K562 (cell line): ENCODE results near the gene ATP5F1D. TPM values are rescaled to one million over a fixed set of nuclear protein-coding genes. Genes with fewer than 3 reads are reported as not detected.

Source experiments
- BRF1 ChIP-seq: IDR thresholded peaks from 3 replicates; pipeline ENCODE4 v1.6.1; 2011; ENCODE audit warnings: borderline replicate concordance, mild to moderate bottlenecking; ENCODE audit not compliant: insufficient read length; ENCODE audit errors: extremely low read depth
- CCNT2 ChIP-seq: IDR thresholded peaks from 2 replicates; pipeline ENCODE4 v1.6.1; 2011; ENCODE audit warnings: borderline replicate concordance, low read depth, mild to moderate bottlenecking, moderate library complexity, mixed read lengths, low read length; ENCODE audit not compliant: insufficient read length; ENCODE audit errors: extremely low read depth
- CSDE1 ChIP-seq, 2 experiments: fragments of 450-650 bp; IDR thresholded peaks; 2 replicates each; pipeline ENCODE4 v1.6.1; 2016; ENCODE audit warnings: mild to moderate bottlenecking in 1 of 2
- ESRRA ChIP-seq: fragments of 450-650 bp; IDR thresholded peaks from 2 replicates; pipeline ENCODE4 v1.6.1; 2014; ENCODE audit warnings: low read depth, mild to moderate bottlenecking, moderate library complexity, borderline replicate concordance
- ETS1 ChIP-seq: conservative IDR thresholded peaks from 2 replicates; pipeline ENCODE4 v1.6.1; 2011; ENCODE audit warnings: low read depth, mild to moderate bottlenecking, low read length; ENCODE audit not compliant: control insufficient read depth
- HDGF ChIP-seq: fragments of 450-650 bp; IDR thresholded peaks from 2 replicates; pipeline ENCODE4 v1.6.1; 2016
- KDM5B ChIP-seq: fragments of 200-600 bp; sonication (generic); IDR thresholded peaks from 2 replicates; pipeline ENCODE4 v1.6.1; 2012; ENCODE audit warnings: low read depth, mild to moderate bottlenecking, moderate library complexity, low read length, control low read depth, inconsistent platforms; ENCODE audit not compliant: insufficient replicate concordance
- MTA3 ChIP-seq: fragments of 450-650 bp; formaldehyde crosslinking; IDR thresholded peaks from 2 replicates; pipeline ENCODE4 v1.6.1; 2017; ENCODE audit warnings: mild to moderate bottlenecking, borderline replicate concordance
- POLR2A ChIP-seq: fragments of 450-650 bp; conservative IDR thresholded peaks from 2 replicates; pipeline ENCODE4 v1.6.1; 2016
- RFX1 ChIP-seq: fragments of 450-650 bp; IDR thresholded peaks from 2 replicates; pipeline ENCODE4 v1.6.1; 2016; ENCODE audit warnings: mild to moderate bottlenecking, moderate library complexity
- SMAD4 ChIP-seq: fragments of 250-450 bp; sonication (Bioruptor Pico); conservative IDR thresholded peaks from 2 replicates; pipeline ENCODE4 v1.8.0; 2021; ENCODE audit warnings: inconsistent platforms, mild to moderate bottlenecking, moderate library complexity
- TBP ChIP-seq: optimal IDR thresholded peaks from 2 replicates; pipeline ENCODE3; 2011; ENCODE audit warnings: low read depth, low read length, improper control_type of control experiment
- YY1 ChIP-seq, 3 experiments: IDR thresholded peaks; 2 replicates each; pipeline ENCODE4 v1.6.1; 2011; ENCODE audit warnings: low read length in 2 of 3, mild to moderate bottlenecking in 2 of 3, moderate library complexity in 2 of 3, borderline replicate concordance in 1 of 3, control low read depth in 1 of 3, low read depth in 1 of 3; ENCODE audit not compliant: insufficient read depth in 3 of 3, insufficient replicate concordance in 2 of 3, control insufficient read depth in 1 of 3, insufficient read length in 1 of 3; ENCODE audit errors: extremely low read depth in 1 of 3
- ZNF354B ChIP-seq: fragments of 250-450 bp; sonication (Bioruptor Pico); IDR thresholded peaks from 2 replicates; pipeline ENCODE4 v1.4.0; 2020
- ZNF785 ChIP-seq: fragments of 250-450 bp; sonication (Bioruptor Pico); IDR thresholded peaks from 2 replicates; pipeline ENCODE4 v1.4.0; 2020; ENCODE audit warnings: mild to moderate bottlenecking
- polyA plus RNA-seq, 8 experiments: library from polyadenylated mRNA; depleted of rRNA in 4 of 8; stranded (reverse) in 5 of 8; unstranded in 3 of 8; fragments of >200 nt; fragmentation: Nextera tagmentation in 2 of 8; fragmentation: Illumina TruSeq in 1 of 8; extraction: Ambion mirVana in 2 of 8; extraction: Trizol in 1 of 8; gene quantifications; 2 replicates each; pipeline versions ENCODE4 v1.2.1 to v1.2.3, GENCODE V29; 2011 to 2014; ENCODE audit warnings: inconsistent platforms in 1 of 8, missing spikeins in 1 of 8
- total RNA-seq, 7 experiments: library from RNA; depleted of rRNA in 6 of 7; stranded (reverse); fragments of >200 nt in 6 of 7; fragmentation: Illumina TruSeq in 2 of 7; extraction: Trizol in 2 of 7; gene quantifications; 2 replicates each; pipeline versions ENCODE4 v1.2.1 to v1.2.3, GENCODE V29; 2011 to 2021; ENCODE audit warnings: low replicate concordance in 1 of 7
- TF ChIP-seq, protein P1 (sequence below): fragments of 450-650 bp; IDR thresholded peaks from 2 replicates; pipeline ENCODE4 v1.6.1; 2016; ENCODE audit warnings: mild to moderate bottlenecking
- TF ChIP-seq, protein P2 (sequence below): fragments of 450-650 bp; IDR thresholded peaks from 2 replicates; pipeline ENCODE4 v1.6.1; 2016; ENCODE audit warnings: borderline replicate concordance
- TF ChIP-seq, protein P3 (sequence below), 2 experiments: IDR thresholded peaks; 2 replicates each; pipeline ENCODE4 v1.6.1; 2011; ENCODE audit warnings: borderline replicate concordance in 1 of 2, control low read depth in 1 of 2, low read depth in 1 of 2, low read length in 1 of 2, mild to moderate bottlenecking in 1 of 2, mixed read lengths in 1 of 2, moderate library complexity in 1 of 2; ENCODE audit not compliant: insufficient read depth in 1 of 2, insufficient read length in 1 of 2, poor library complexity in 1 of 2, severe bottlenecking in 1 of 2; ENCODE audit errors: extremely low read depth in 1 of 2

The ATP5F1D gene
- total and polyA plus RNA-seq, 9 of the 15 experiments (the other 6 are each of a cell fraction or from before 2014, with no cell fraction given) = 3.9 to 409 (median 36.8) TPM

DNA sequence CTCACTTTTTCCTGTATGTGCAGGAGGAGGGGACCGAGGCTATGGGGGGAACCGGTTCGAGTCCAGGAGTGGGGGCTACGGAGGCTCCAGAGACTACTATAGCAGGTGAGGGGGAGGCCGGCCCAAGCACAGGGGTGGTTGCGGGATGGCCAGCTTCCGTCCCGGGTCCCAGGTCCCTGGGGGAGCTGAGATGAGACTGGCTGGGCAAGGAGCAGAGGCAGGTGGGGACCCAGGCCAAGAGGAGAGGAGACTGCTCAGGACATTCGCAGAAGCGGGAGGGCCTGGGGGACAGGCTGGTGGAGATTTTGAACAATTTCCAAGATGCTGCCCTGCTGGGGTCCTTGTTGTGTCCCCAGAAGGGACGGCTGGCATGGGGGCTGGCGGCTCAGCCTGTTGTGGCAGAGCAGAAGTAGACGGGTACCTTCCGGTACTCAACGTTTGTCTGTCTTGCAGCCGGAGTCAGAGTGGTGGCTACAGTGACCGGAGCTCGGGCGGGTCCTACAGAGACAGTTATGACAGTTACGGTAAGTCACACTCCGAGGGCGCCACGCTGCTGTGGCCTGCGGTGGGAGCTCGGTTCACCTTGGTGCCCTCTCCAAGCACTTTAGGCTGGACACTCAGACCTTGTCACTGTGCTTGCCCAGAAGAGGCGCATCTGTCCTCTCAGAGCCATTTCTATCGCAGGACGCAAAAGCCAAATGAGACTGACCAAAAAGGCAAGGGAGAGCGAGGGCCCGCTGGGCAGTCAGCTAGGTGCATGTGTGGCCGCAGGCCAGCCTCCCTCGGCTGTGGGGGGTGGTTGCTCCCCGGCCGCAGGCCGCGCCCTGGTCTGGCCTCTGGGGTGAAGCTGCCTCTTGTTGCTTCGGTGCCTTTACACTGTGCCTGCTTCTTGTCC, 30.2 kb downstream of the ATP5F1D start (continued):
- TF ChIP-seq, protein P1, sequence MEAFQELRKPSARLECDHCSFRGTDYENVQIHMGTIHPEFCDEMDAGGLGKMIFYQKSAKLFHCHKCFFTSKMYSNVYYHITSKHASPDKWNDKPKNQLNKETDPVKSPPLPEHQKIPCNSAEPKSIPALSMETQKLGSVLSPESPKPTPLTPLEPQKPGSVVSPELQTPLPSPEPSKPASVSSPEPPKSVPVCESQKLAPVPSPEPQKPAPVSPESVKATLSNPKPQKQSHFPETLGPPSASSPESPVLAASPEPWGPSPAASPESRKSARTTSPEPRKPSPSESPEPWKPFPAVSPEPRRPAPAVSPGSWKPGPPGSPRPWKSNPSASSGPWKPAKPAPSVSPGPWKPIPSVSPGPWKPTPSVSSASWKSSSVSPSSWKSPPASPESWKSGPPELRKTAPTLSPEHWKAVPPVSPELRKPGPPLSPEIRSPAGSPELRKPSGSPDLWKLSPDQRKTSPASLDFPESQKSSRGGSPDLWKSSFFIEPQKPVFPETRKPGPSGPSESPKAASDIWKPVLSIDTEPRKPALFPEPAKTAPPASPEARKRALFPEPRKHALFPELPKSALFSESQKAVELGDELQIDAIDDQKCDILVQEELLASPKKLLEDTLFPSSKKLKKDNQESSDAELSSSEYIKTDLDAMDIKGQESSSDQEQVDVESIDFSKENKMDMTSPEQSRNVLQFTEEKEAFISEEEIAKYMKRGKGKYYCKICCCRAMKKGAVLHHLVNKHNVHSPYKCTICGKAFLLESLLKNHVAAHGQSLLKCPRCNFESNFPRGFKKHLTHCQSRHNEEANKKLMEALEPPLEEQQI = no peak
- TF ChIP-seq, protein P2, sequence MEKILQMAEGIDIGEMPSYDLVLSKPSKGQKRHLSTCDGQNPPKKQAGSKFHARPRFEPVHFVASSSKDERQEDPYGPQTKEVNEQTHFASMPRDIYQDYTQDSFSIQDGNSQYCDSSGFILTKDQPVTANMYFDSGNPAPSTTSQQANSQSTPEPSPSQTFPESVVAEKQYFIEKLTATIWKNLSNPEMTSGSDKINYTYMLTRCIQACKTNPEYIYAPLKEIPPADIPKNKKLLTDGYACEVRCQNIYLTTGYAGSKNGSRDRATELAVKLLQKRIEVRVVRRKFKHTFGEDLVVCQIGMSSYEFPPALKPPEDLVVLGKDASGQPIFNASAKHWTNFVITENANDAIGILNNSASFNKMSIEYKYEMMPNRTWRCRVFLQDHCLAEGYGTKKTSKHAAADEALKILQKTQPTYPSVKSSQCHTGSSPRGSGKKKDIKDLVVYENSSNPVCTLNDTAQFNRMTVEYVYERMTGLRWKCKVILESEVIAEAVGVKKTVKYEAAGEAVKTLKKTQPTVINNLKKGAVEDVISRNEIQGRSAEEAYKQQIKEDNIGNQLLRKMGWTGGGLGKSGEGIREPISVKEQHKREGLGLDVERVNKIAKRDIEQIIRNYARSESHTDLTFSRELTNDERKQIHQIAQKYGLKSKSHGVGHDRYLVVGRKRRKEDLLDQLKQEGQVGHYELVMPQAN = peak; percentile 35; the same call in 1 of the 2 replicates
- TF ChIP-seq ESRRA (no peak; the same call in 1 of the 2 replicates), MTA3 (peak; percentile 16; the same call in 1 of the 2 replicates), ETS1 (peak; percentile 26; the same call in 1 of the 2 replicates), SMAD4 (0 out of 2 replicates have a peak, but pooled peaks have one; percentile 30), CSDE1 (IDR thresholded peaks at IDR 0.05) (no peak), KDM5B (peak; percentile 13), BRF1 (no peak), ZNF785 (CRISPR knock-in tag) (no peak), CCNT2 (peak; percentile 39), ZNF354B (CRISPR knock-in tag) (no peak), RFX1 (no peak), HDGF (peak; percentile 18; the same call in 1 of the 2 replicates), POLR2A (peak; percentile 23; the same call in 1 of the 2 replicates), TBP (no peak), YY1 (IDR thresholded peaks at IDR 0.05; ENCODE audit: borderline replicate concordance in 1 of 3, control insufficient read depth in 1 of 3, extremely low read depth in 1 of 3, insufficient read depth in 3 of 3, insufficient read length in 1 of 3, insufficient replicate concordance in 2 of 3, low read depth in 1 of 3, low read length in 2 of 3) (peak in 1 of 3 experiments; percentile 29)
- TF ChIP-seq, protein P3, sequence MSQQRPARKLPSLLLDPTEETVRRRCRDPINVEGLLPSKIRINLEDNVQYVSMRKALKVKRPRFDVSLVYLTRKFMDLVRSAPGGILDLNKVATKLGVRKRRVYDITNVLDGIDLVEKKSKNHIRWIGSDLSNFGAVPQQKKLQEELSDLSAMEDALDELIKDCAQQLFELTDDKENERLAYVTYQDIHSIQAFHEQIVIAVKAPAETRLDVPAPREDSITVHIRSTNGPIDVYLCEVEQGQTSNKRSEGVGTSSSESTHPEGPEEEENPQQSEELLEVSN (IDR thresholded peaks at IDR 0.05; ENCODE audit: borderline replicate concordance in 1 of 2, extremely low read depth in 1 of 2, insufficient read depth in 1 of 2, insufficient read length in 1 of 2, low read depth in 1 of 2, low read length in 1 of 2, poor library complexity in 1 of 2, severe bottlenecking in 1 of 2) = peak; percentile 8 to 41
